ENCODE results near the gene CRIP3. TPM values are rescaled to one million over a fixed set of nuclear protein-coding genes. Genes with fewer than 3 reads are reported as not detected.

Gene CRIP3
- total RNA-seq, 8 experiments from 2014 or later = 0.81 to 4.1 (median 2.0) TPM

- ATAC-seq (replicated peaks in 6 of 8) = no peak
- in situ Hi-C loops (cut with MboI; ENCODE audit: low pct_unique_long_range_greater_than_20kb in 2 of 9, low sequenced_read_pairs in 9 of 9, unreplicated experiment in 9 of 9) = loop anchor here in 1 of 9 experiments (10.0 kb wide), 1 partner anchor 67 kb away; no protein-coding TSS in a partner anchor
- Histone ChIP-seq H3K4me3 (no peak overlapping the region), H3K27ac (no peak overlapping the region), H3K4me1 (replicated peaks in 1 of 2) (no peaks in the 10 kb centered on the region)
- WGBS, 10 experiments = 50 to 100% (median 88%) methylated on average over 1 of the region's 1 CpG; no CpG with 5 or more reads in 6 of the 10 experiments
Observed at GRCh38 chr6:43331470-43331869, 22.8 kb upstream of the CRIP3 start.

DNA sequence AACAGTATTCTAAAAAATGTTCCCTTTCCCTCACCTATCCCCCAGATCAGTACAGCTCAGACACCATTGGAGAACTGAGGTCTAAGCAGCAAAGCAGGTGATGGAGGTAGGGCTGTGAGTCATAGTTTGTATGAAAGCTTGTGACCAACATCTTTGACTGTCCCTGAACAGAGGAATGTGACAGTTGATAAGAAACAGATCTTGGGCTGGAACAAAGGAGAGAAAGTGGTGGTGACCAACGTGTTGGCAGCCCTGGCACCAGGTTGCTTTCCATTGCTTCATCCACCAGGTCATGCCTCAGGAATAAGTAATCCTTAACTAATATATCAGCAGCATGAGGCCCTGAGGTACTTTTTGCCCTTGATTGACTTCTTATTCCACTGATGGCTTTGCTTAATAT is 19.9 kb upstream of the CRIP3 start:
- Histone ChIP-seq H3K4me1 (replicated peaks in 1 of 2) (no peaks in the 10 kb centered on the region), H3K27ac (no peak overlapping the region), H3K4me3 (no peak overlapping the region)
- in situ Hi-C loops (cut with MboI; ENCODE audit: low pct_unique_long_range_greater_than_20kb in 2 of 9, low sequenced_read_pairs in 9 of 9, unreplicated experiment in 9 of 9) = no loop called here
- 0 to 86% (median 37%) methylated on average over 1 of the region's 1 CpG; no CpG with 5 or more reads in 2 of the 10 experiments for WGBS, 10 experiments
- no peak for ATAC-seq (replicated peaks in 6 of 8)

GRCh38 chr6:43325876-43326275 is 17.2 kb upstream of the CRIP3 start:
- ATAC-seq (replicated peaks in 6 of 8) = no peak
- 0 to 86% (median 44%) methylated on average over 1 of the region's 1 CpG; no CpG with 5 or more reads in 1 of the 10 experiments for WGBS, 10 experiments
- H3K4me3 ChIP-seq = no peak overlapping the region
- in situ Hi-C loops (cut with MboI; ENCODE audit: low pct_unique_long_range_greater_than_20kb in 2 of 9, low sequenced_read_pairs in 9 of 9, unreplicated experiment in 9 of 9) = no loop called here
- no peaks in the 10 kb centered on the region for H3K4me1 ChIP-seq (replicated peaks in 1 of 2)
- H3K27ac ChIP-seq = no peak overlapping the region

GRCh38 chr6:43318011-43318410 is 9.4 kb upstream of the CRIP3 start:
- WGBS, 10 experiments = 71 to 100% (median 88%) methylated on average over 1 to 2 of the region's 2 CpGs; no CpG with 5 or more reads in 2 of the 10 experiments
- Histone ChIP-seq H3K4me1 (replicated peaks in 1 of 2) (no peaks in the 10 kb centered on the region), H3K4me3 (no peak overlapping the region), H3K27ac (no peak overlapping the region)
- in situ Hi-C loops (cut with MboI; ENCODE audit: low pct_unique_long_range_greater_than_20kb in 2 of 9, low sequenced_read_pairs in 9 of 9, unreplicated experiment in 9 of 9) = no loop called here
- peak in 3 of 8 experiments; percentile 73 to 86 (median 85) for ATAC-seq (replicated peaks in 6 of 8)

GRCh38 chr6:43313813-43314212 is 5.2 kb upstream of the CRIP3 start:
- Histone ChIP-seq H3K4me3 (no peak overlapping the region), H3K4me1 (replicated peaks in 1 of 2) (peaks cover 0 to under 1% of the 10 kb centered on the region in 2 donors), H3K27ac (no peak overlapping the region)
- in situ Hi-C loops (cut with MboI; ENCODE audit: low pct_unique_long_range_greater_than_20kb in 2 of 9, low sequenced_read_pairs in 9 of 9, unreplicated experiment in 9 of 9) = no loop called here
- WGBS, 10 experiments = 40 to 100% (median 83%) methylated on average over 1 of the region's 1 CpG; no CpG with 5 or more reads in 3 of the 10 experiments
- no peak for ATAC-seq (replicated peaks in 6 of 8)

DNA sequence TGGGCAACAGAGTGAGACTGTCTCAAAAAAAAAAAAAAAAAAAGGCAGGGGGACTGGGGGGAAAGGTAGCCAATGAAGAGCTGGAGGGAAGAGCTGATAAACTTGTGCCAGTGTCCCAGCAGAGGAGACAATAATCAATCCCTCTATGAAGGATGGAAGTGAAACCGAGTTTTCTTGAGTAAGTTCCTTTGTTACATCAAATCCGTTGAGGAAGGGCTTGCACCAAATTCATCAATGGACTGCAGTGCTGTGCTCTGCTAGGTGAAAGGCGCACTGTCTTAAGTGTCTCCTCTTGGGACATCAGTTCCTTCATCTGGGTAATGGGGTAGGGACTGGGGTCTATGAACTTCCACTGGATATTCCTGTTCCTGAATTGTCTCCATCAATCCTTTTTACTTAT is 3.0 kb upstream of the CRIP3 start:
- in situ Hi-C loops (cut with MboI; ENCODE audit: low pct_unique_long_range_greater_than_20kb in 2 of 9, low sequenced_read_pairs in 9 of 9, unreplicated experiment in 9 of 9) = no loop called here
- no peak for ATAC-seq (replicated peaks in 6 of 8)
- Histone ChIP-seq H3K4me3 (no peak overlapping the region), H3K4me1 (replicated peaks in 1 of 2) (peaks cover 0 to 7% of the 10 kb centered on the region in 2 donors), H3K27ac (no peak overlapping the region)
- WGBS, 10 experiments = 8 to 89% (median 75%) methylated on average over 2 to 3 of the region's 3 CpGs; no CpG with 5 or more reads in 2 of the 10 experiments

DNA sequence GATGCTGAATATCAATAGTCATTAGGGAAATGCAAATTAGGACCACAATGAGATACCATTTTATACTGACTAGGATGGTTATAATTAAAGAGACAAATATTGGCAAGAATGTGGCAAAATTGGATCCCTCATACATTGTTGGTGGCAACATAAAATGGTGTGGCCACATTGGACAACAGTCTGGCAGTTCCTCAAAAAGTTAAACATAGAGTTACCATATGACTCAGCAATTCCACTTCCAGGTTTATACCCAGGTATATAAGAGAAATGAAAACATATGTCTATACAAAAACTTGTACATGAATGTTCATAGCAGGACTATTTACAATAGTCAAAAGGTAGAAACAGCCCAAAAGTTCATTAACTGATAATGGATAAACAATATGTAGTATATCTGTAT is 2.0 kb upstream of the CRIP3 start:
- no peak overlapping the region for H3K4me3 ChIP-seq
- in situ Hi-C loops (cut with MboI; ENCODE audit: low pct_unique_long_range_greater_than_20kb in 2 of 9, low sequenced_read_pairs in 9 of 9, unreplicated experiment in 9 of 9) = no loop called here
- no peak overlapping the region for H3K27ac ChIP-seq
- no peak for ATAC-seq (replicated peaks in 6 of 8)
- peaks cover 0 to 7% of the 10 kb centered on the region in 2 donors for H3K4me1 ChIP-seq (replicated peaks in 1 of 2)

DNA sequence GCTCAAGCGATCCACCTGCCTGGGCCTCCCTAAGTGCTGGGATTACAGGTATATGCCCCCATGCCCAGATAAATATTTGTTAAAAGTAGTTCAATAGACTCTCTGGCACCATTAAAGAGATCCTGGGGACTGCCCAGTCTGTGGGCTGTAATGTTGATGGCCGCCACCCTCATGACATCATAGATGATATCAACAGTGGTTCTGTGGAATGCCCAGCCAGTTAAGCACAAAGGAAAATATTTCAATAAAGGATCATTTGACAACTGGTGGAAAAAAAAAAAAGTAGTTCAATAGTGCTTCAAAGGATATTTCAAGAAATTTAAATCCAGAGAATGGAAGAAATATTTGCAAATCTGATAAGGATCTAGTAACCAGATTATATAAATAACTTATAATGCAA is 1.5 kb upstream of the CRIP3 start:
- Histone ChIP-seq H3K4me1 (replicated peaks in 1 of 2) (peaks cover 0 to 7% of the 10 kb centered on the region in 2 donors), H3K27ac (no peak overlapping the region), H3K4me3 (no peak overlapping the region)
- 36 to 100% (median 87%) methylated on average over 1 to 2 of the region's 2 CpGs; no CpG with 5 or more reads in 4 of the 10 experiments for WGBS, 10 experiments
- ATAC-seq (replicated peaks in 6 of 8) = no peak
- in situ Hi-C loops (cut with MboI; ENCODE audit: low pct_unique_long_range_greater_than_20kb in 2 of 9, low sequenced_read_pairs in 9 of 9, unreplicated experiment in 9 of 9) = no loop called here

- in situ Hi-C loops (cut with MboI; ENCODE audit: low pct_unique_long_range_greater_than_20kb in 2 of 9, low sequenced_read_pairs in 9 of 9, unreplicated experiment in 9 of 9) = no loop called here
- Histone ChIP-seq H3K4me3 (peak overlapping the region in 1 of 5 donors; percentile 13), H3K4me1 (replicated peaks in 1 of 2) (peaks cover 0 to 7% of the 10 kb centered on the region in 2 donors), H3K27ac (no peak overlapping the region)
- whole genome bisulfite sequencing, 10 experiments = 0 to 100% (median 37%) methylated on average over 1 to 5 of the region's 9 CpGs; no CpG with 5 or more reads in 1 of the 10 experiments
- peak in 2 of 8 experiments; percentile 7 to 13 for ATAC-seq (replicated peaks in 6 of 8)
Observed at GRCh38 chr6:43308990-43309477, 408 bp upstream of the CRIP3 start.

GRCh38 chr6:43307451-43308100 is 1.1 kb downstream of the CRIP3 start:
- 33 to 100% (median 80%) methylated on average over 1 to 2 of the region's 5 CpGs; no CpG with 5 or more reads in 1 of the 10 experiments for WGBS, 10 experiments
- no peak overlapping the region for H3K4me3 ChIP-seq
- ATAC-seq (replicated peaks in 6 of 8) = no peak
- no peak overlapping the region for H3K27ac ChIP-seq
- in situ Hi-C loops (cut with MboI; ENCODE audit: low pct_unique_long_range_greater_than_20kb in 2 of 9, low sequenced_read_pairs in 9 of 9, unreplicated experiment in 9 of 9) = no loop called here
- peaks cover 0 to 7% of the 10 kb centered on the region in 2 donors for H3K4me1 ChIP-seq (replicated peaks in 1 of 2)

DNA sequence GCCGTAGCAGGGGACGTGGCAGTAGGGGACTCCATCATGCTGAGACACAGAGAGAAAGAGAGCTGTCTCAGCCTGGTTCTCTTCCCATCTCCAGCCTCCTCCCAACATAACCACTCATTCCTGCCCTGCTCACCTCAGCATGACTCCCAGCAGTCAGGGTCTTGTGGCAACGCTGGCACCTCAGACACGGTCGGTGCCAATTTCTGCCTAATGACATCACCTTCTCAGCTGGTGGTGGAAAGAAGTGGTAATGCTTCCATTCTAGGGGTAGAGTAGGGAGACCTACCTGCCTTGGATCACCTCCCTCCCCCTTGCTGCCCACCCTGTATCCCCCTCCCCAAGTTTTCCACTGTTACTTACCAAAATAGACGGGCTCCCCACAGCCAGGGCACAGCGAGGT is 2.5 kb downstream of the CRIP3 start:
- no peak for ATAC-seq (replicated peaks in 6 of 8)
- Histone ChIP-seq H3K27ac (no peak overlapping the region), H3K4me3 (no peak overlapping the region), H3K4me1 (replicated peaks in 1 of 2) (peaks cover 0 to 7% of the 10 kb centered on the region in 2 donors)
- 83% methylated on average over 2 of the region's 7 CpGs; no CpG with 5 or more reads in 9 of the 10 experiments for WGBS, 10 experiments
- in situ Hi-C loops (cut with MboI; ENCODE audit: low pct_unique_long_range_greater_than_20kb in 2 of 9, low sequenced_read_pairs in 9 of 9, unreplicated experiment in 9 of 9) = no loop called here

GRCh38 chr6:43304882-43305281 is 3.7 kb downstream of the CRIP3 start:
- in situ Hi-C loops (cut with MboI; ENCODE audit: low pct_unique_long_range_greater_than_20kb in 2 of 9, low sequenced_read_pairs in 9 of 9, unreplicated experiment in 9 of 9) = no loop called here
- 50 to 94% methylated on average over 1 to 2 of the region's 2 CpGs; no CpG with 5 or more reads in 8 of the 10 experiments for WGBS, 10 experiments
- Histone ChIP-seq H3K4me1 (replicated peaks in 1 of 2) (peaks cover 0 to 7% of the 10 kb centered on the region in 2 donors), H3K27ac (no peak overlapping the region), H3K4me3 (no peak overlapping the region)
- no peak for ATAC-seq (replicated peaks in 6 of 8)

GRCh38 chr6:43304361-43304760 is 4.3 kb downstream of the CRIP3 start:
- H3K4me1 ChIP-seq (replicated peaks in 1 of 2) = peaks cover 0 to 7% of the 10 kb centered on the region in 2 donors
- no peak overlapping the region for H3K27ac ChIP-seq
- no peak for ATAC-seq (replicated peaks in 6 of 8)
- 54 to 100% (median 85%) methylated on average over 1 to 2 of the region's 3 CpGs; no CpG with 5 or more reads in 6 of the 10 experiments for WGBS, 10 experiments
- H3K4me3 ChIP-seq = no peak overlapping the region
- in situ Hi-C loops (cut with MboI; ENCODE audit: low pct_unique_long_range_greater_than_20kb in 2 of 9, low sequenced_read_pairs in 9 of 9, unreplicated experiment in 9 of 9) = no loop called here

Measured in motor neuron (in vitro differentiated cells).